ENCODE results near the gene CTDSPL. TPM values are rescaled to one million over a fixed set of nuclear protein-coding genes. Genes with fewer than 3 reads are reported as not detected.
A peak's percentile ranks its signal among the peaks of the same experiment; 100 is the strongest.

CTDSPL gene
- polyA plus RNA-seq, 4 donors = 11.6 to 26.4 (median 14.5) TPM

DNA sequence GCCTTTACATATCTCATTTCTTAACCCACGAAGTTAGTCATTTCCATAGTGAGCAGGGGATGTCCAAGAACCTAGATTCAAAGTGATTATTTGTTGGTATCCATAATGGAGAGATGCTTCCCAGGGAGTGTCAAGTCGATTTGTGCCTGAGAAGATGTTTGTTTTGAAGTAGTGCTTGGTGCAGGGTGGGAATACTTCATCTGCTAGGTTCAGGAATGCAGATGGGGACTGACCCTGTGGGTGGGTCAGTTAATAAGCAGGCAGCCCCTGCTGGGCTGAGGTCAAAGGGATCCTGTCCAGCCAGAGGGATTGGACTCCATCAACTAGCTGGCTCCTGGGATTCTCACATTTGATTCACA lies 84.8 kb downstream of the CTDSPL start:
- 40 to 51% (median 50%) methylated on average over 2 of the region's 2 CpGs for WGBS, 3 donors
- FAIRE-seq = no peak
- peaks cover 5 to 44% (median 23%) of the 10 kb centered on the region in 3 donors for H3K4me1 ChIP-seq (ENCODE audit: control insufficient read depth in 3 of 3, insufficient read depth in 2 of 3, low read depth in 1 of 3, low read length in 2 of 3)

GRCh38 chr3:37949866-37950265 lies 88.2 kb downstream of the CTDSPL start:
- Histone ChIP-seq H3K27ac (ENCODE audit: low read depth in 1 of 3, low read length in 2 of 3) (peak overlapping the region in 1 of 3 donors; percentile 12), H3K4me3 (ENCODE audit: low read depth in 1 of 3, low read length in 3 of 3) (no peak overlapping the region), H3K4me1 (ENCODE audit: control insufficient read depth in 3 of 3, insufficient read depth in 2 of 3, low read depth in 1 of 3, low read length in 2 of 3) (peaks cover 0 to 22% (median 16%) of the 10 kb centered on the region in 3 donors), H3K27me3 (ENCODE audit: control insufficient read depth in 3 of 3, insufficient read depth in 3 of 3, low read length in 3 of 3) (no peaks in the 10 kb centered on the region), H3K36me3 (ENCODE audit: control insufficient read depth in 3 of 3, insufficient read depth in 2 of 3, low read depth in 1 of 3, low read length in 3 of 3) (peaks cover 0 to 18% (median 0%) of the 10 kb centered on the region in 3 donors), H3K9me3 (ENCODE audit: control insufficient read depth in 2 of 2, insufficient read depth in 1 of 2, low read depth in 1 of 2, low read length in 1 of 2) (no peaks in the 10 kb centered on the region)
- DNase-seq (no peak), FAIRE-seq (no peak)
- WGBS, 3 donors = 62 to 93% (median 88%) methylated on average over 6 of the region's 6 CpGs

More for the DNA sequence above, 84.8 kb downstream of the CTDSPL start:
- Histone ChIP-seq H3K27ac (ENCODE audit: low read depth in 1 of 3, low read length in 2 of 3) (peak overlapping the region in 2 of 3 donors; percentile 19 to 33), H3K4me3 (ENCODE audit: low read depth in 1 of 3, low read length in 3 of 3) (no peak overlapping the region), H3K36me3 (ENCODE audit: control insufficient read depth in 3 of 3, insufficient read depth in 2 of 3, low read depth in 1 of 3, low read length in 3 of 3) (peaks cover 0 to 10% (median 0%) of the 10 kb centered on the region in 3 donors), H3K9me3 (ENCODE audit: control insufficient read depth in 2 of 2, insufficient read depth in 1 of 2, low read depth in 1 of 2, low read length in 1 of 2) (no peaks in the 10 kb centered on the region), H3K27me3 (ENCODE audit: control insufficient read depth in 3 of 3, insufficient read depth in 3 of 3, low read length in 3 of 3) (no peaks in the 10 kb centered on the region)
- no peak for DNase-seq

DNA sequence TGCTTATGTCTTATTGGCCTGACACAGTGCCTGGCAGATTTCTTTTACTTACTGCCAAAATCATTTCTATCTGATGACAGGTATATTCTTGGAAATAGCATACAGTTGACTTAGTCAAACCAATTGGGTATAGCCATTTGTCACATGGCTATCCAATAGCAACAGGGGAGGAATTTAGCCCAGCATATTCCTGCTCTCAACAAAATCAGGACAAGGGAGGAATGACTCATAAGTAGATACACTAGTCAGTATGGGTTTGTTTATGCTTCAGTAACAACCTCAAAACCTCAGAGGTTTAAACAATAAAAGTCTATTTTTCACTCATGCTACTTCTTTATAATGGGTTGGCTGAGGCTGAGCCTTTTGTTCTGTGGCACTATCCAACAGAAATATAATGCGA lies 90.9 kb downstream of the CTDSPL start:
- DNase-seq (no peak), FAIRE-seq (no peak)
- Histone ChIP-seq H3K36me3 (ENCODE audit: control insufficient read depth in 3 of 3, insufficient read depth in 2 of 3, low read depth in 1 of 3, low read length in 3 of 3) (peaks cover 0 to 17% (median 0%) of the 10 kb centered on the region in 3 donors), H3K9me3 (ENCODE audit: control insufficient read depth in 2 of 2, insufficient read depth in 1 of 2, low read depth in 1 of 2, low read length in 1 of 2) (no peaks in the 10 kb centered on the region), H3K4me3 (ENCODE audit: low read depth in 1 of 3, low read length in 3 of 3) (no peak overlapping the region), H3K27ac (ENCODE audit: low read depth in 1 of 3, low read length in 2 of 3) (no peak overlapping the region), H3K27me3 (ENCODE audit: control insufficient read depth in 3 of 3, insufficient read depth in 3 of 3, low read length in 3 of 3) (no peaks in the 10 kb centered on the region), H3K4me1 (ENCODE audit: control insufficient read depth in 3 of 3, insufficient read depth in 2 of 3, low read depth in 1 of 3, low read length in 2 of 3) (peaks cover 0 to 12% (median 0%) of the 10 kb centered on the region in 3 donors)
- WGBS, 3 donors = 89 to 98% (median 98%) methylated on average over 1 of the region's 1 CpG

GRCh38 chr3:37953226-37953625 lies 91.5 kb downstream of the CTDSPL start:
- 93 to 96% (median 96%) methylated on average over 2 of the region's 2 CpGs for WGBS, 3 donors
- Histone ChIP-seq H3K27ac (ENCODE audit: low read depth in 1 of 3, low read length in 2 of 3) (no peak overlapping the region), H3K27me3 (ENCODE audit: control insufficient read depth in 3 of 3, insufficient read depth in 3 of 3, low read length in 3 of 3) (no peaks in the 10 kb centered on the region), H3K36me3 (ENCODE audit: control insufficient read depth in 3 of 3, insufficient read depth in 2 of 3, low read depth in 1 of 3, low read length in 3 of 3) (peaks cover 0 to 19% (median 0%) of the 10 kb centered on the region in 3 donors), H3K9me3 (ENCODE audit: control insufficient read depth in 2 of 2, insufficient read depth in 1 of 2, low read depth in 1 of 2, low read length in 1 of 2) (no peaks in the 10 kb centered on the region), H3K4me1 (ENCODE audit: control insufficient read depth in 3 of 3, insufficient read depth in 2 of 3, low read depth in 1 of 3, low read length in 2 of 3) (peaks cover 0 to 12% (median 0%) of the 10 kb centered on the region in 3 donors), H3K4me3 (ENCODE audit: low read depth in 1 of 3, low read length in 3 of 3) (no peak overlapping the region)
- DNase-seq (no peak), FAIRE-seq (no peak)

GRCh38 chr3:37953707-37954394 lies 92.2 kb downstream of the CTDSPL start:
- Histone ChIP-seq H3K4me1 (ENCODE audit: control insufficient read depth in 3 of 3, insufficient read depth in 2 of 3, low read depth in 1 of 3, low read length in 2 of 3) (peaks cover 0 to 12% (median 0%) of the 10 kb centered on the region in 3 donors), H3K27ac (ENCODE audit: low read depth in 1 of 3, low read length in 2 of 3) (peak overlapping the region in 1 of 3 donors; percentile 32), H3K9me3 (ENCODE audit: control insufficient read depth in 2 of 2, insufficient read depth in 1 of 2, low read depth in 1 of 2, low read length in 1 of 2) (no peaks in the 10 kb centered on the region), H3K36me3 (ENCODE audit: control insufficient read depth in 3 of 3, insufficient read depth in 2 of 3, low read depth in 1 of 3, low read length in 3 of 3) (peaks cover 0 to 21% (median 0%) of the 10 kb centered on the region in 3 donors), H3K4me3 (ENCODE audit: low read depth in 1 of 3, low read length in 3 of 3) (no peak overlapping the region), H3K27me3 (ENCODE audit: control insufficient read depth in 3 of 3, insufficient read depth in 3 of 3, low read length in 3 of 3) (no peaks in the 10 kb centered on the region)
- 56 to 86% (median 82%) methylated on average over 5 of the region's 5 CpGs for WGBS, 3 donors
- DNase-seq (no peak), FAIRE-seq (no peak)

DNA sequence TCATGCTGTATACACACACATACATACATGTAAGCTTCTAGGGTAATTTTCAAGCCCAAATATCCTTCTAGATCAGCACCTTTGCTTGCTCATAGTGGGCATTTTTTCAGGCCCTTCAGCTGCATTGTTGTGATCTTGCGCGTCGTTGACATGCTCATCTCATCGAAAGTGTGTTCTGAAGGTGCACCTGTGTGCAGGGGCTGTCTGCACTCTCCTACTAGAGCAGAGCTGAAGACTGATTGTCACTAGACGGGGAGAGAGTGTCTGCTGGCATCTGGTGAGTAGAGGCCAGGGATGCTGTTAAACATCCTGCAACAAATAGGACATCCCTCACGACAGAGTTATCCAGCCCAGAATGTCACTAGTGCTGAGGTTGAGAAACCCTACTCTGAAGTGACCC lies 93.2 kb downstream of the CTDSPL start:
- FAIRE-seq (no peak), DNase-seq (no peak)
- 96 to 97% (median 96%) methylated on average over 6 of the region's 6 CpGs for WGBS, 3 donors
- Histone ChIP-seq H3K9me3 (ENCODE audit: control insufficient read depth in 2 of 2, insufficient read depth in 1 of 2, low read depth in 1 of 2, low read length in 1 of 2) (no peaks in the 10 kb centered on the region), H3K27me3 (ENCODE audit: control insufficient read depth in 3 of 3, insufficient read depth in 3 of 3, low read length in 3 of 3) (no peaks in the 10 kb centered on the region), H3K4me3 (ENCODE audit: low read depth in 1 of 3, low read length in 3 of 3) (no peak overlapping the region), H3K36me3 (ENCODE audit: control insufficient read depth in 3 of 3, insufficient read depth in 2 of 3, low read depth in 1 of 3, low read length in 3 of 3) (peaks cover 0 to 19% (median 0%) of the 10 kb centered on the region in 3 donors), H3K27ac (ENCODE audit: low read depth in 1 of 3, low read length in 2 of 3) (no peak overlapping the region), H3K4me1 (ENCODE audit: control insufficient read depth in 3 of 3, insufficient read depth in 2 of 3, low read depth in 1 of 3, low read length in 2 of 3) (peaks cover 0 to 12% (median 0%) of the 10 kb centered on the region in 3 donors)

DNA sequence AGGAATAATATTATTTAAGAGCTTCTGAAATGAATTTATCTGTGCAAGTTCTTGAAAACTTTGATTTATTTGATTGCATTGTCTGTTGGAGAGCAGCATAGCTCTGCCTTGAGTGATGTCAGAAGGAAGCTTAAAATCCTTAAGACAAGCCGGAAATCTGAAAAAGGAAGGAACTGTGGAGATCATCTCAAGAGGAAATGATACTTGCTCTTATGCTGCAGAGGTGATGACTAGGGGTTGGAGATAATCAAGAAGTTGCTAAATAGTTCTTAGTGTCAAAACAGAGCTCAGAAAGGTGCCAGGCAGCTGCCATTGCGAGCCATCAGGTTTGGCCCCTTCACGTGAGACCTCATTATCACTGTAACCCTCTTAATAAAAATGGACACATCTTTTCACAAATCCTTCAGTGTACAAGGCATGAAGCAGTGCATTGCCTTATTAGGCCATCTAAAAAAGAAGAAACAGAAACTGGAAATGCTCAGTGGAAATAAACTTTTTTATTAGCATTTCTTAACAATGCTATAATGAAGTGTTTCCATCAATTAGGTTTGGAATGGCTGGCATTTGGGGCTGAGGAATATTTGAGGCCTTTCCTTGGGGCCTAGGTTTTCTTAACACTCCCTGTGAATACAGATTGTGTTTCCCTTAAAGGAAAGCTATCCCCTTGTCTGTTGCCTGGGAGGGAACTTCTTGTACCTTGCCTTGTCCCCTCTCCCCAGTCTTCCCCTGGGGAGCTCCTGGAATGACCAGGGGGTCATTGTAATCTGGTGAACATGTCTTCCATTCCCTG lies 94.4 kb downstream of the CTDSPL start:
- no peak for DNase-seq
- Histone ChIP-seq H3K4me3 (ENCODE audit: low read depth in 1 of 3, low read length in 3 of 3) (no peak overlapping the region), H3K27ac (ENCODE audit: low read depth in 1 of 3, low read length in 2 of 3) (peak overlapping the region in 1 of 3 donors; percentile 78)

DNA sequence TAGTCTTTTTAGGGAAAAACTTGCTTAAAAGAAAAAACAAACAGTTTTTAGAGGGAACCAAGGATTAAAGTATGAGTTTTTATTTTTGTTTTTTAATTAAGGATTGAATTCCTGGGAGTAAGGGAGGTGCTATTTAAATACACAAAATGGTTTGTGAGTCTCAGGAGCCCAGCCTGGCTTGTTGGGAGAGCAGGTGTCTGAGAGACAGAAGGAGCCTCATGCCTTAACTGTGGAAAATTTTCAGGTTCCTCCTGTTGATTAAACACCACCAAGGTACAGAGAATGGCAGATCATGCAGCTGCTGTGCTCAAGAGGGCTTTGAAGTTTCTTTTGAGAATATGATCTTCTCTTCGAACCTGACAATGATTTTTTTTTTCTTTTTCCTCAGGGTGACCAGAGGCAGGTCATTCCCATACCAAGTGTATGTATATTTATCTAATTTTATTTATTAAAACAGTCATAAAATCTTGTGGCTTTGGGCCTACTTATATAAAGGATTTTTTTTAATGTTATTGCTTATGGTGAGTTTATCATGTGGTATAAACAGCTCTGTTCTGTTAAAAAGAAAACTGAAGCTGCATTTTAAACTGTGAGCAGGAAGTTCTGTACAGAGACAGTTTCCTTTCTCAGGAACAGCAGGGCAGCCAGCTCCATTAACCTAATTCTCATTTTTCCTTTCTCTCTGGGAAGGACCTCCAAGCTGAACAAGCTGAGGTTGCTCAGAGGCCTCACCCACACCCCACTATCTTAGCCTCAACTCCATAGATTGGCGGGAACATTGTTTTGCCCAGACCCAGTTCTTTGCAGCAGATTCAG lies 95.3 kb downstream of the CTDSPL start:
- Histone ChIP-seq H3K4me3 (ENCODE audit: low read depth in 1 of 3, low read length in 3 of 3) (no peak overlapping the region), H3K36me3 (ENCODE audit: control insufficient read depth in 3 of 3, insufficient read depth in 2 of 3, low read depth in 1 of 3, low read length in 3 of 3) (peaks cover 0 to 17% (median 0%) of the 10 kb centered on the region in 3 donors), H3K9me3 (ENCODE audit: control insufficient read depth in 2 of 2, insufficient read depth in 1 of 2, low read depth in 1 of 2, low read length in 1 of 2) (no peaks in the 10 kb centered on the region), H3K27ac (ENCODE audit: low read depth in 1 of 3, low read length in 2 of 3) (peak overlapping the region in 2 of 3 donors; percentile 35 to 78), H3K27me3 (ENCODE audit: control insufficient read depth in 3 of 3, insufficient read depth in 3 of 3, low read length in 3 of 3) (no peaks in the 10 kb centered on the region), H3K4me1 (ENCODE audit: control insufficient read depth in 3 of 3, insufficient read depth in 2 of 3, low read depth in 1 of 3, low read length in 2 of 3) (peaks cover 0 to 16% (median 9%) of the 10 kb centered on the region in 3 donors)
- DNase-seq (no peak), FAIRE-seq (no peak)
- WGBS, 3 donors = 47 to 59% (median 52%) methylated on average over 2 of the region's 2 CpGs

More for the DNA sequence above, 94.4 kb downstream of the CTDSPL start:
- H3K9me3 ChIP-seq (ENCODE audit: control insufficient read depth in 2 of 2, insufficient read depth in 1 of 2, low read depth in 1 of 2, low read length in 1 of 2) = no peaks in the 10 kb centered on the region
- peaks cover 0 to 17% (median 0%) of the 10 kb centered on the region in 3 donors for H3K36me3 ChIP-seq (ENCODE audit: control insufficient read depth in 3 of 3, insufficient read depth in 2 of 3, low read depth in 1 of 3, low read length in 3 of 3)
- 69 to 99% (median 81%) methylated on average over 3 of the region's 3 CpGs for WGBS, 3 donors
- peaks cover 0 to 12% (median under 1%) of the 10 kb centered on the region in 3 donors for H3K4me1 ChIP-seq (ENCODE audit: control insufficient read depth in 3 of 3, insufficient read depth in 2 of 3, low read depth in 1 of 3, low read length in 2 of 3)
- no peaks in the 10 kb centered on the region for H3K27me3 ChIP-seq (ENCODE audit: control insufficient read depth in 3 of 3, insufficient read depth in 3 of 3, low read length in 3 of 3)
- no peak for FAIRE-seq

All from small intestine (tissue), 7 donors.